ENCODE data around the gene YTHDF2.
"Not testable (repeated sequence)": the region's sequence is repeated elsewhere in the genome, so short reads cannot be mapped to it uniquely, and the experiment has no call there.

The YTHDF2 gene

GRCh38 chr1:28759257-28759656, 22.5 kb downstream of the YTHDF2 start:
- no peak for DNase-seq (ENCODE audit: low spot score)

GRCh38 chr1:28761189-28761588, 24.4 kb downstream of the YTHDF2 start:
- no peak for DNase-seq (ENCODE audit: low spot score)

GRCh38 chr1:28766532-28767183, 29.9 kb downstream of the YTHDF2 start:
- no peak for DNase-seq (ENCODE audit: low spot score)

- DNase-seq (ENCODE audit: low spot score), result no peak
Observed at GRCh38 chr1:28770601-28771165, 33.9 kb downstream of the YTHDF2 start.

GRCh38 chr1:28771921-28772320, 35.2 kb downstream of the YTHDF2 start:
- not testable (repeated sequence) for DNase-seq (ENCODE audit: low spot score)

- no peak for DNase-seq (ENCODE audit: low spot score)
Observed at GRCh38 chr1:28773105-28773504, 36.4 kb downstream of the YTHDF2 start.

- no peak for DNase-seq (ENCODE audit: low spot score)
Observed at GRCh38 chr1:28775121-28775942, 38.6 kb downstream of the YTHDF2 start.

GRCh38 chr1:28776341-28776740, 39.6 kb downstream of the YTHDF2 start:
- no peak for DNase-seq (ENCODE audit: low spot score)

GRCh38 chr1:28778021-28778420, 41.3 kb downstream of the YTHDF2 start:
- no peak for DNase-seq (ENCODE audit: low spot score)

GRCh38 chr1:28779751-28780408, 43.1 kb downstream of the YTHDF2 start:
- DNase-seq (ENCODE audit: low spot score), result no peak

GRCh38 chr1:28781305-28781704, 44.6 kb downstream of the YTHDF2 start:
- DNase-seq (ENCODE audit: low spot score), result no peak

GRCh38 chr1:28782011-28782410, 45.3 kb downstream of the YTHDF2 start:
- DNase-seq (ENCODE audit: low spot score), result no peak

- DNase-seq (ENCODE audit: low spot score), result no peak
Observed at GRCh38 chr1:28783363-28783762, 46.6 kb downstream of the YTHDF2 start.

- no peak for DNase-seq (ENCODE audit: low spot score)
Observed at GRCh38 chr1:28789412-28789811, 52.7 kb downstream of the YTHDF2 start.

- no peak for DNase-seq (ENCODE audit: low spot score)
Observed at GRCh38 chr1:28789816-28790215, 53.1 kb downstream of the YTHDF2 start.

- no peak for DNase-seq (ENCODE audit: low spot score)
Observed at GRCh38 chr1:28790377-28791035, 53.8 kb downstream of the YTHDF2 start.

- DNase-seq (ENCODE audit: low spot score), result not testable (repeated sequence)
Observed at GRCh38 chr1:28791929-28792328, 55.2 kb downstream of the YTHDF2 start.

- no peak for DNase-seq (ENCODE audit: low spot score)
Observed at GRCh38 chr1:28792644-28793121, 55.9 kb downstream of the YTHDF2 start.

GRCh38 chr1:28794582-28794981, 57.8 kb downstream of the YTHDF2 start:
- DNase-seq (ENCODE audit: low spot score), result not testable (repeated sequence)

GRCh38 chr1:28796352-28797211, 59.8 kb downstream of the YTHDF2 start:
- DNase-seq (ENCODE audit: low spot score), result no peak

GRCh38 chr1:28800324-28800723, 63.6 kb downstream of the YTHDF2 start:
- no peak for DNase-seq (ENCODE audit: low spot score)
